ENCODE measurements around the gene CACNG4. TPM values are rescaled to one million over a fixed set of nuclear protein-coding genes. Genes with fewer than 3 reads are reported as not detected.
A peak's percentile ranks its signal among the peaks of the same experiment; 100 is the strongest.

The CACNG4 gene
- total RNA-seq, 6 experiments from 2014 or later, result not detected

DNA sequence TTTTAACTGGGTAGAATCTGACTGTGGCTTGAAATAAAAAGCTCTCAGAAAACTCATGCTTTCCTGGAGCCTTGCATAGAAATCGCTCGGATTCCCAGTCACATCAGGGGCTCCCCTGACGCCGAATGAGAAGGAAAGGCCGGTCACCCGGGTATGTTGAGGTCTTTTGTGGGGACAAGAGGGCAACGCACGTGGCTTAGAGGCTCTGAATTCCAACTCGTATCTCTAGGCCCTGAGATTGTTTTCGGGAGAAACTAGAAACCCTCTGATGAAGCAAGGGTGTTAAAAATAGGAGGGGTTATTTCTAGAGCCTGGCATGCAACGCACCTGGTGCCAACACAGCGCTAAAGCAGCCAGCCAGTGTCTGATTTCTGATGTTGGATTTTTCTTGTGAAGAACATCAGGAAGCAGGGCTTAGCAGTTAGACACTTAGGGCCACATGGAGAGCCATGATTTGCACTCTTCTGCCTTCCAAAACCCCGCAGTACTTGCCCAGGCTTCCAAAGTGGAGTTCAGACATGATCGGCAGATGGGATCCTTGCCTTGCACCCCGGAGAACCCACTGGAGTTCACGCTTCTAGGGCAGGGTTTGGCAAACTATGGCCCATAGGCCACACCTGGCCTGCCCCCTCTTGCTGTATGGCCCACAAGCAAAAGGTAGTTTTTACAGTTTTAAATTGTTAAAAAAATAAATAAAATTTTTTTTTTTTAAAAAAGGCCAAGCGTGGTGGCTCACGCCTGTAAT is 92.4 kb downstream of the CACNG4 start:
- peaks cover 3% of the 10 kb centered on the region; the same call in 1 of the 2 replicates for H3K36me3 Mint-ChIP-seq (ENCODE audit: low read depth)
- no peak for DNase-seq
- H3K4me1 Mint-ChIP-seq (ENCODE audit: low read depth), result no peaks in the 10 kb centered on the region
- H3K27ac Mint-ChIP-seq, result no peak overlapping the region
- no peak overlapping the region for H3K4me3 Mint-ChIP-seq
- H3K9me3 Mint-ChIP-seq, result peaks cover 6% of the 10 kb centered on the region; the same call in 1 of the 2 replicates
- peaks cover 7% of the 10 kb centered on the region for H3K27me3 Mint-ChIP-seq (ENCODE audit: insufficient read depth)
- TF ChIP-seq, protein P1, sequence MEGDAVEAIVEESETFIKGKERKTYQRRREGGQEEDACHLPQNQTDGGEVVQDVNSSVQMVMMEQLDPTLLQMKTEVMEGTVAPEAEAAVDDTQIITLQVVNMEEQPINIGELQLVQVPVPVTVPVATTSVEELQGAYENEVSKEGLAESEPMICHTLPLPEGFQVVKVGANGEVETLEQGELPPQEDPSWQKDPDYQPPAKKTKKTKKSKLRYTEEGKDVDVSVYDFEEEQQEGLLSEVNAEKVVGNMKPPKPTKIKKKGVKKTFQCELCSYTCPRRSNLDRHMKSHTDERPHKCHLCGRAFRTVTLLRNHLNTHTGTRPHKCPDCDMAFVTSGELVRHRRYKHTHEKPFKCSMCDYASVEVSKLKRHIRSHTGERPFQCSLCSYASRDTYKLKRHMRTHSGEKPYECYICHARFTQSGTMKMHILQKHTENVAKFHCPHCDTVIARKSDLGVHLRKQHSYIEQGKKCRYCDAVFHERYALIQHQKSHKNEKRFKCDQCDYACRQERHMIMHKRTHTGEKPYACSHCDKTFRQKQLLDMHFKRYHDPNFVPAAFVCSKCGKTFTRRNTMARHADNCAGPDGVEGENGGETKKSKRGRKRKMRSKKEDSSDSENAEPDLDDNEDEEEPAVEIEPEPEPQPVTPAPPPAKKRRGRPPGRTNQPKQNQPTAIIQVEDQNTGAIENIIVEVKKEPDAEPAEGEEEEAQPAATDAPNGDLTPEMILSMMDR (IDR thresholded peaks at IDR 0.05), result no peak

DNA sequence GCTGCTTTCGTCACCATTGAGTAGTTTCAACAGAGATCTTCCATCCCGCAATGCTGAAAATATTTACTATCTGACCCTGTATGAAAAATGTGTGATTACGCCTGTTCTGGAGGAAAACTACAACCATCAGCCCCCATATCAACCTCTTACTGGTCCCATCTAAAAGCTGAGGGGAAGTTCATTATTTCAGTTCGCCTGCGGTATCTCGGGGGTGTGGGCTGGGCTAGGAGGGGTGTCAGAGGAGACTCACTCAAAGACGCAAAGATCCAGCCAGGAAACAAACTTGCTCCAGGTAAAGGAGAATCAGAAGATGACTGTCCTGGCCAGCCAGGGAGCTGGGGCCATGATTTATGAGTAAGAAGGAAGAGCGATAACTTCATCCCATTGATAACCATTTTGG is 93.5 kb downstream of the CACNG4 start:
- H3K27me3 Mint-ChIP-seq (ENCODE audit: insufficient read depth), result peaks cover 7% of the 10 kb centered on the region; the same call in 1 of the 2 replicates
- no peak overlapping the region for H3K4me3 Mint-ChIP-seq
- H3K4me1 Mint-ChIP-seq (ENCODE audit: low read depth), result peaks cover 3% of the 10 kb centered on the region
- peaks cover 6% of the 10 kb centered on the region; the same call in 1 of the 2 replicates for H3K9me3 Mint-ChIP-seq
- TF ChIP-seq, protein P1 (IDR thresholded peaks at IDR 0.05), result no peak
- no peak overlapping the region for H3K27ac Mint-ChIP-seq
- peaks cover 3% of the 10 kb centered on the region; the same call in 1 of the 2 replicates for H3K36me3 Mint-ChIP-seq (ENCODE audit: low read depth)
- DNase-seq, result no peak

DNA sequence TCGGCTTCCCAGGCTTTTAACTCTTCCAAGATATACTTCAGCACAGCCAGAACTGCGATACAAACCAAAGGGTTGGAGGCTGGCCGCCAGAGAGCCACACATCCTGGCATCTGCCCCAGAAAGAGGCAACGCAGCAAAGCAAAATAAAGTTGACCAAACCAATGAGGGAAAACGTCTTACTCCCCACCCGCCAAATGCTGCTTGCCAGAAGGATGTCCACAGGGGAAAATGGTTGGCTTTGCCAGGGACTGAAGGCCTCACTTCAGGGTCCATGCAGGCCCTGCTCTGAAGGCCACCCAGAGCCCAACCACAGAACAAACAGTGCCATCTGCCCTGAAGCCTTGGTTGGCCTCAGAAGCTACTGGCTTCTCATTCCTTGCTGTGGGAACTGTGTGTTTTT is 94.9 kb downstream of the CACNG4 start:
- TF ChIP-seq, protein P1 (IDR thresholded peaks at IDR 0.05), result no peak
- H3K36me3 Mint-ChIP-seq (ENCODE audit: low read depth), result peaks cover 3% of the 10 kb centered on the region; the same call in 1 of the 2 replicates
- DNase-seq, result no peak
- peaks cover 8% of the 10 kb centered on the region for H3K4me1 Mint-ChIP-seq (ENCODE audit: low read depth)
- H3K27ac Mint-ChIP-seq, result no peak overlapping the region
- peaks cover 7% of the 10 kb centered on the region; the same call in 1 of the 2 replicates for H3K27me3 Mint-ChIP-seq (ENCODE audit: insufficient read depth)
- H3K4me3 Mint-ChIP-seq, result no peak overlapping the region
- peaks cover 6% of the 10 kb centered on the region; the same call in 1 of the 2 replicates for H3K9me3 Mint-ChIP-seq

DNA sequence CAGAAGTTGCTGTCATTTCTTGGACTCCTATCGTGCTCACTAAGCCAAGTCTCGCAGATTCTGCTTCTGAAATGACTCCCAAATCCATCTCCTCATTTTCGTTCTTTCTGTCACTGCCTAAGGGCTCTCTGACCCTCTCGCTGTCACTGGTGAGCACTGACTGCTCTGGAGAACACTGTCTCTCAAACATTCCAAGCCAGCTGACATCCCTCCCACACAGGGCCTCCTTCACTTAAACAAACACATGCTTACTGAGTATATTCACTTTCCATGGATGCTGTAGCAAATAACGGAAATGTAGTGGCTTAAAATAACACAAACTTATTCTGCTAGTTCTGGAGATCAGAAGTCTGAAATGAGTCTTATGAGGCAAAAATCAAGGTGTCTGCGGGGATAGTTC is 98.6 kb downstream of the CACNG4 start:
- TF ChIP-seq, protein P1 (IDR thresholded peaks at IDR 0.05), result no peak
- peaks cover 6% of the 10 kb centered on the region; the same call in 1 of the 2 replicates for H3K9me3 Mint-ChIP-seq
- peaks cover 5% of the 10 kb centered on the region for H3K27me3 Mint-ChIP-seq (ENCODE audit: insufficient read depth)
- DNase-seq, result peak; percentile 17
- no peak overlapping the region for H3K4me3 Mint-ChIP-seq
- peaks cover 8% of the 10 kb centered on the region for H3K4me1 Mint-ChIP-seq (ENCODE audit: low read depth)
- H3K27ac Mint-ChIP-seq, result no peak overlapping the region
- peaks cover under 1% of the 10 kb centered on the region; the same call in 1 of the 2 replicates for H3K36me3 Mint-ChIP-seq (ENCODE audit: low read depth)

DNA sequence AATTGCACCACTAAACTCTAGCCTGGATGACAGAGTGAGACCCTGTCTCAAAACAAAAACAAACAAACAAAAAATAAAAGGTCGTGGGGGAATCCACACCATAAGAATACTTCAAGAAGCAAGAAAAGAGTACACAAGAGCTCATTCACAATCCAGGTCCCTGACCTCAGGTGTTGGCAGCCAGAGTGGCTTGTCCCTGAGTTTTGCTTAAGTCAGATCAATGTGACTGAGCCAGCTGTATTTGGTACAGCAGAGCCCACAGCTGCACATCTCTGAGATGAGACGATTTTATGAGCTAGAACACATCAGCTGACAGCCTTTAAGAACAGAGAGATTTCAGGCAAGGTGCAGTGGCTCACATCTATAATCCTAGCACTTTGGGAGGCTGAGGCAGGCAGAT is 102.2 kb downstream of the CACNG4 start:
- H3K4me1 Mint-ChIP-seq (ENCODE audit: low read depth), result peaks cover 8% of the 10 kb centered on the region
- H3K27me3 Mint-ChIP-seq (ENCODE audit: insufficient read depth), result peaks cover 3% of the 10 kb centered on the region
- DNase-seq, result no peak
- no peak overlapping the region for H3K27ac Mint-ChIP-seq
- no peaks in the 10 kb centered on the region for H3K9me3 Mint-ChIP-seq
- TF ChIP-seq, protein P1 (IDR thresholded peaks at IDR 0.05), result no peak
- H3K36me3 Mint-ChIP-seq (ENCODE audit: low read depth), result peaks cover 5% of the 10 kb centered on the region; the same call in 1 of the 2 replicates
- no peak overlapping the region for H3K4me3 Mint-ChIP-seq

Measured in HFFc6 (cell line).